A549 (cell line): ENCODE results near the gene DNAH1. TPM values are rescaled to one million over a fixed set of nuclear protein-coding genes. Genes with fewer than 3 reads are reported as not detected.

ENCODE experiments used
- ATAC-seq, 2 experiments: fragments of 200-7000 bp in 1 of 2; fragments of >200 bp in 1 of 2; cut with Nextera tagmentation in 1 of 2; cut with Tn5 transposase in 1 of 2; 3 replicates each; pipeline versions ENCODE4 v1.8.0 to v1.9.1; 2018 to 2020; ENCODE audit warnings: mild to moderate bottlenecking in 1 of 2, moderate library complexity in 1 of 2
- CTCF ChIA-PET: fragments of 300-600 bp; sonication (Branson Sonifier 250); formaldehyde crosslinking; extraction: SDS; loops from one replicate; lab custom pipeline; 2021; ENCODE audit warnings: antibody characterized with exemption, inconsistent platforms; lab: Yijun Ruan, JAX
- POLR2A ChIA-PET: fragments of 350-600 bp; formaldehyde crosslinking; extraction: SDS; loops from one replicate; lab custom pipeline; 2021; ENCODE audit warnings: antibody characterized with exemption, inconsistent platforms; lab: Yijun Ruan, JAX
- DNase-seq, 2 experiments: peaks; one replicate each; pipeline versions ENCODE4 v3.0.0 to v3.0.0-alpha.2; 2011 to 2016; ENCODE audit warnings: low read depth in 1 of 2, low spot score in 1 of 2
- FAIRE-seq: peaks from 2 replicates; lab custom pipeline; 2011; peaks lifted over from hg19 to GRCh38; lab: Jason Lieb, UNC
- H3K27ac ChIP-seq, 2 experiments: fragments of >200 bp; sonication (Bioruptor Twin); formaldehyde crosslinking; 3 replicates each; pipeline ENCODE4 v1.5.1; 2016 to 2017
- H3K4me1 ChIP-seq: fragments of >200 bp; sonication (Bioruptor Twin); formaldehyde crosslinking; 3 replicates; pipeline ENCODE4 v1.6.1; 2016
- H3K4me2 ChIP-seq: fragments of >200 bp; sonication (Bioruptor Twin); formaldehyde crosslinking; 3 replicates; pipeline ENCODE4 v1.6.1; 2016
- H3K4me3 ChIP-seq: fragments of >200 bp; sonication (Bioruptor Twin); formaldehyde crosslinking; 3 replicates; pipeline ENCODE4 v1.5.1; 2016
- H3K9me3 ChIP-seq: fragments of >200 bp; sonication (Bioruptor Twin); formaldehyde crosslinking; 3 replicates; pipeline ENCODE4 v1.6.1; 2016
- ATOH8 ChIP-seq: fragments of 250-450 bp; sonication (Bioruptor Pico); IDR thresholded peaks from 2 replicates; pipeline ENCODE4 v1.5.0; 2020; ENCODE audit warnings: low read depth, mild to moderate bottlenecking, moderate library complexity
- CHD2 ChIP-seq: fragments of 150-350 bp; IDR thresholded peaks from 2 replicates; pipeline ENCODE4 v1.6.1; 2014; ENCODE audit warnings: low read length; ENCODE audit not compliant: partially characterized antibody
- EHMT2 ChIP-seq: fragments of 200-600 bp; sonication (generic); IDR thresholded peaks from 2 replicates; pipeline ENCODE4 v1.6.1; 2016; ENCODE audit warnings: antibody characterized with exemption, low read depth, mild to moderate bottlenecking, moderate library complexity
- HDAC2 ChIP-seq: fragments of 200-600 bp; sonication (generic); IDR thresholded peaks from 2 replicates; pipeline ENCODE4 v1.6.1; 2016
- HEYL ChIP-seq: fragments of 250-450 bp; sonication (Bioruptor Pico); IDR thresholded peaks from 2 replicates; pipeline ENCODE4 v1.8.0; 2021; ENCODE audit warnings: mild to moderate bottlenecking, moderate library complexity
- JUN ChIP-seq, 2 experiments: fragments of >200 bp; sonication (Bioruptor Twin); formaldehyde crosslinking; IDR thresholded peaks; 2 replicates in 1 of 2; 3 replicates in 1 of 2; pipeline ENCODE4 v1.6.1; 2016 to 2017
- JUNB ChIP-seq: fragments of >200 bp; sonication (Bioruptor Twin); formaldehyde crosslinking; IDR thresholded peaks from 2 replicates; pipeline ENCODE4 v1.6.1; 2016
- KDM1A ChIP-seq: fragments of 200-600 bp; sonication (generic); IDR thresholded peaks from 2 replicates; pipeline ENCODE4 v1.6.1; 2016; ENCODE audit warnings: low read depth, mild to moderate bottlenecking
- MAFK ChIP-seq: fragments of 450-650 bp; IDR thresholded peaks from 2 replicates; pipeline ENCODE4 v1.6.1; 2014; ENCODE audit not compliant: partially characterized antibody
- MAX ChIP-seq: IDR thresholded peaks from 2 replicates; pipeline ENCODE4 v1.6.1; 2012
- MAZ ChIP-seq: fragments of 150-350 bp; IDR thresholded peaks from 2 replicates; pipeline ENCODE4 v1.6.1; 2014; ENCODE audit warnings: antibody characterized with exemption, low read depth, low read length, borderline replicate concordance
- NPAS2 ChIP-seq: fragments of 250-450 bp; sonication (Bioruptor Pico); IDR thresholded peaks from 2 replicates; pipeline ENCODE4 v1.8.0; 2022; ENCODE audit warnings: mild to moderate bottlenecking, moderate library complexity, borderline replicate concordance
- POLR2AphosphoS2 ChIP-seq: conservative IDR thresholded peaks from 2 replicates; pipeline ENCODE4 v1.6.1; 2012; ENCODE audit warnings: low read length, improper control_type of control experiment, inconsistent platforms
- RAD21 ChIP-seq, 2 experiments: fragments of >200 bp in 1 of 2; sonication (Bioruptor Twin) in 1 of 2; formaldehyde crosslinking in 1 of 2; IDR thresholded peaks in 1 of 2; conservative IDR thresholded peaks in 1 of 2; 2 replicates in 1 of 2; 3 replicates in 1 of 2; pipeline ENCODE4 v1.6.1; 2012 to 2018; ENCODE audit warnings: inconsistent platforms in 1 of 2
- RCOR1 ChIP-seq: fragments of 150-350 bp; IDR thresholded peaks from 2 replicates; pipeline ENCODE4 v1.6.1; 2014; ENCODE audit warnings: antibody characterized with exemption, low read length, low read depth
- RFX5 ChIP-seq: fragments of 450-650 bp; IDR thresholded peaks from 2 replicates; pipeline ENCODE4 v1.7.1; 2014; ENCODE audit warnings: antibody characterized with exemption, mild to moderate bottlenecking, moderate library complexity
- SMC3 ChIP-seq: fragments of >200 bp; sonication (Bioruptor Twin); formaldehyde crosslinking; IDR thresholded peaks from 3 replicates; pipeline ENCODE4 v1.6.1; 2018; ENCODE audit warnings: inconsistent platforms
- TP53 ChIP-seq: fragments of 250-450 bp; sonication (Bioruptor Pico); IDR thresholded peaks from 2 replicates; pipeline ENCODE4 v1.5.0; 2021; ENCODE audit warnings: mild to moderate bottlenecking, moderate library complexity
- ZNF302 ChIP-seq: fragments of 250-450 bp; sonication (Bioruptor Pico); IDR thresholded peaks from 2 replicates; pipeline ENCODE4 v1.9.0; 2021; ENCODE audit warnings: inconsistent platforms, mild to moderate bottlenecking, moderate library complexity
- WGBS: methylation state at CpG from one replicate; pipeline ENCODE4 v1.1.6; 2017; ENCODE audit errors: missing lambda C conversion rate; 5-methylcytosine and 5-hydroxymethylcytosine counted together
- polyA plus RNA-seq, 4 experiments: library from polyadenylated mRNA; depleted of rRNA in 3 of 4; stranded (reverse); fragments of >200 nt; fragmentation: RNase III in 1 of 4; extraction: RNeasy Plus Mini Kit Qiagen cat#74134 plus additional on column Dnase treatment in 1 of 4; gene quantifications; 2 replicates in 3 of 4; 3 replicates in 1 of 4; pipeline ENCODE4 v1.2.3, GENCODE V29; 2011 to 2017
- TF ChIP-seq, protein P1 (sequence below): fragments of >200 bp; sonication (Bioruptor Twin); formaldehyde crosslinking; IDR thresholded peaks from 3 replicates; pipeline ENCODE4 v1.5.1; 2016
- TF ChIP-seq, protein P2 (sequence below): fragments of 450-650 bp; IDR thresholded peaks from 2 replicates; pipeline ENCODE4 v1.6.1; 2014; ENCODE audit warnings: antibody characterized with exemption
- TF ChIP-seq, protein P3 (sequence below): IDR thresholded peaks from 2 replicates; pipeline ENCODE4 v1.6.1; 2012; ENCODE audit warnings: low read depth, borderline replicate concordance
- TF ChIP-seq, protein P4 (sequence below): fragments of >200 bp; sonication (Bioruptor Twin); formaldehyde crosslinking; IDR thresholded peaks from 3 replicates; pipeline ENCODE4 v1.6.1; 2016

DNAH1 gene
- polyA plus RNA-seq, 2 of the 4 experiments (the other 2 are of a cell fraction), result 0.65 to 1.6 TPM

DNA sequence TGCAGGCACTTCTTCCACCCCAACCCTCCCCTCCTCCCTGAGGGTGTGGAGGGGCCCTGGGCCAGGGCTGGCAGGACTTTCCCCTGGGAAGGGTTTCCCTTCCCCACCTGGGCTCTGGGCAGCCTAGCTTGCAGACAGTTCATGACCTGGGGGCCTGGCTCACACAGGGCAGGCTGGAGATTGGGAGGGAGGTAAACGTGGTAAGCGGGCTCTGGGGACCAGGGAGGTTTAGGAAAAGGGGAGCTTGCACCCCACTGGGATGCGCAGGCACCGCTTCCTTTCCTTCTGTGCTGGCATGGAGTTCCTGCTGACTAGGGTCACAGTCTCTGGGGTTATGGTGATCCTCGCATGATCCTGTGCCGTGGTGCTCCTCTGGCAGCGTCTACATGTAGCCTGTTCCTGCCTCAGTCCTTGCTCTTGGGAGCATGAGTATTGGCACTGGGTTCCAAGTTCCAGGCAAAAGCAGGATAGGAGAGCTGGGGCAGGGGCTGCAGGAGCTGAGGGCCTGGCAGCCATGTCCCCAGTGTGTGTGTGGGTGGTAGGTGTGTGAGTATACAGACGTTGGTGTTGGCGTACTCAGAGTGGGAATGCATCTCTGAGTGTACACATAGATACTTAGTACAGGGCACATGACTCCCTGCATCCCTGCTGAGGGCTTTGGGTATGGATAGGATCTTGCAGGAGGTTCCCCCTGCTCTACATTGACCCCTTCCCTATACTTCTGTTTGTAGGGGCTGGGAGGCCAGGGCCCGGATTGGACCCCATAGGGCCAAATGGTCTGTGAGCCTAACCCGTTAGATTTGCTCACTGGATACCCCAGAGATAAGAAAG lies 21.6 kb upstream of the DNAH1 start:
- H3K4me3 ChIP-seq, result no peak overlapping the region
- peaks cover 10% of the 10 kb centered on the region for H3K4me1 ChIP-seq
- no peak for ATAC-seq
- no peak for DNase-seq
- POLR2A ChIA-PET, result no interaction called here
- no peak for TF ChIP-seq EHMT2
- no peak for TF ChIP-seq MAFK
- TF ChIP-seq ZNF302, result no peak
- TF ChIP-seq POLR2AphosphoS2, result no peak
- TF ChIP-seq HDAC2, result no peak
- no peak for TF ChIP-seq MAZ
- TF ChIP-seq JUN (IDR thresholded peaks at IDR 0.05), result no peak
- no peak for TF ChIP-seq SMC3
- TF ChIP-seq, protein P1, sequence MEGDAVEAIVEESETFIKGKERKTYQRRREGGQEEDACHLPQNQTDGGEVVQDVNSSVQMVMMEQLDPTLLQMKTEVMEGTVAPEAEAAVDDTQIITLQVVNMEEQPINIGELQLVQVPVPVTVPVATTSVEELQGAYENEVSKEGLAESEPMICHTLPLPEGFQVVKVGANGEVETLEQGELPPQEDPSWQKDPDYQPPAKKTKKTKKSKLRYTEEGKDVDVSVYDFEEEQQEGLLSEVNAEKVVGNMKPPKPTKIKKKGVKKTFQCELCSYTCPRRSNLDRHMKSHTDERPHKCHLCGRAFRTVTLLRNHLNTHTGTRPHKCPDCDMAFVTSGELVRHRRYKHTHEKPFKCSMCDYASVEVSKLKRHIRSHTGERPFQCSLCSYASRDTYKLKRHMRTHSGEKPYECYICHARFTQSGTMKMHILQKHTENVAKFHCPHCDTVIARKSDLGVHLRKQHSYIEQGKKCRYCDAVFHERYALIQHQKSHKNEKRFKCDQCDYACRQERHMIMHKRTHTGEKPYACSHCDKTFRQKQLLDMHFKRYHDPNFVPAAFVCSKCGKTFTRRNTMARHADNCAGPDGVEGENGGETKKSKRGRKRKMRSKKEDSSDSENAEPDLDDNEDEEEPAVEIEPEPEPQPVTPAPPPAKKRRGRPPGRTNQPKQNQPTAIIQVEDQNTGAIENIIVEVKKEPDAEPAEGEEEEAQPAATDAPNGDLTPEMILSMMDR, result no peak
- no peak for TF ChIP-seq JUNB
- TF ChIP-seq TP53 (CRISPR knock-in tag), result no peak
- no peak for TF ChIP-seq HEYL (CRISPR knock-in tag)
- TF ChIP-seq, protein P2, sequence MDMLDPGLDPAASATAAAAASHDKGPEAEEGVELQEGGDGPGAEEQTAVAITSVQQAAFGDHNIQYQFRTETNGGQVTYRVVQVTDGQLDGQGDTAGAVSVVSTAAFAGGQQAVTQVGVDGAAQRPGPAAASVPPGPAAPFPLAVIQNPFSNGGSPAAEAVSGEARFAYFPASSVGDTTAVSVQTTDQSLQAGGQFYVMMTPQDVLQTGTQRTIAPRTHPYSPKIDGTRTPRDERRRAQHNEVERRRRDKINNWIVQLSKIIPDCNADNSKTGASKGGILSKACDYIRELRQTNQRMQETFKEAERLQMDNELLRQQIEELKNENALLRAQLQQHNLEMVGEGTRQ, result no peak
- TF ChIP-seq, all 56 proteins: peak for 0
- 67% methylated on average over 10 of the region's 11 CpGs for WGBS
- CTCF ChIA-PET, result interaction anchor here (17.0 kb wide), 1 partner anchor 43 kb away, joined by 311 read pairs; no protein-coding TSS in a partner anchor
- Histone ChIP-seq H3K4me2 (no peak overlapping the region), H3K27ac (no peak overlapping the region), H3K9me3 (no peaks in the 10 kb centered on the region)
- no peak for FAIRE-seq

DNA sequence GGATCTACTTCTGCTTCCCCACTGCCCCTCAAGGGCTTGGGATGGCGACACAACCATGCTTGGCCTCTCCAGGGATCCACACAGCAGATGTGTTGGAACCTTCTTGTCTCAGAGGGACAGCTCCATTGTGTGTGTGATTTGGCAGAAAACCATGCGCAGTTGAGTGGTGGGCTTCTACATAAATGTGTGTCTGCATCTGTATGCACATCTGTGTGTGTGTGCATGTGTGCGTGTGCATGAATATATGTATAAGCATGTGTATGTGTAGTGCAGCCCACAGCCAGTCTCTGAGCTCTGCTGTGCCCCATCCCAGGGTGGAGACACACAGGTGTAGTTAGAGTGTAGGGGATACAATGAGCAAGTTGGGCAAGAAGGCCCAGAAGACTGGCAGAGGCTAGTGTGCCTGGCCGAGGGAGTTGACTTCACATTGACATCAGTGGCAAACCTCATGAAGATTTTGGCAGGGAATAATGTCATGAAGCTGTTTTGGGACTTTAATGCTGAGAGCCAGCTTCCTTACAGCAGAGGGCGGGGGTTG lies 20.4 kb upstream of the DNAH1 start:
- Histone ChIP-seq H3K27ac (no peak overlapping the region), H3K4me1 (peaks cover 14% of the 10 kb centered on the region), H3K9me3 (no peaks in the 10 kb centered on the region)
- no peak for FAIRE-seq
- ChIA-PET POLR2A (no interaction called here), CTCF (interaction anchor here (1.1 to 17.0 kb wide), 3 partner anchors 12 to 42 kb away, joined by 3 to 311 read pairs (median 3); no protein-coding TSS in a partner anchor)
- no peak for DNase-seq
- TF ChIP-seq, protein P3, sequence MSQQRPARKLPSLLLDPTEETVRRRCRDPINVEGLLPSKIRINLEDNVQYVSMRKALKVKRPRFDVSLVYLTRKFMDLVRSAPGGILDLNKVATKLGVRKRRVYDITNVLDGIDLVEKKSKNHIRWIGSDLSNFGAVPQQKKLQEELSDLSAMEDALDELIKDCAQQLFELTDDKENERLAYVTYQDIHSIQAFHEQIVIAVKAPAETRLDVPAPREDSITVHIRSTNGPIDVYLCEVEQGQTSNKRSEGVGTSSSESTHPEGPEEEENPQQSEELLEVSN, result no peak
- TF ChIP-seq NPAS2 (CRISPR knock-in tag), result no peak
- TF ChIP-seq, all 56 proteins: peak for 0
- Histone ChIP-seq H3K4me3 (no peak overlapping the region), H3K4me2 (no peak overlapping the region)
- ATAC-seq, result no peak
- 62% methylated on average over 3 of the region's 5 CpGs for WGBS

- DNase-seq (no peak), ATAC-seq (no peak), FAIRE-seq (no peak)
- POLR2A ChIA-PET, result interaction anchor here (1.4 kb wide), 1 partner anchor 10 kb away, joined by 3 read pairs; the partner anchor contains the start of gene GLYCTK
- CTCF ChIA-PET, result interaction anchor here (1.0 to 17.0 kb wide), 3 partner anchors 9 to 149 kb away, joined by 3 to 311 read pairs (median 3); no protein-coding TSS in a partner anchor
- H3K4me3 ChIP-seq, result no peak overlapping the region
- H3K9me3 ChIP-seq, result no peaks in the 10 kb centered on the region
- H3K27ac ChIP-seq, result no peak overlapping the region
- 70% methylated on average over 7 of the region's 11 CpGs for WGBS
- peaks cover 16% of the 10 kb centered on the region for H3K4me1 ChIP-seq
- no peak overlapping the region for H3K4me2 ChIP-seq
- TF ChIP-seq MAX (no peak), RAD21 (conservative IDR thresholded peaks at IDR 0.05 in 1 of 2, IDR thresholded peaks at IDR 0.05 in 1 of 2) (no peak), RFX5 (no peak), CHD2 (no peak), ATOH8 (no peak), KDM1A (no peak), RCOR1 (no peak)
- TF ChIP-seq, protein P4, sequence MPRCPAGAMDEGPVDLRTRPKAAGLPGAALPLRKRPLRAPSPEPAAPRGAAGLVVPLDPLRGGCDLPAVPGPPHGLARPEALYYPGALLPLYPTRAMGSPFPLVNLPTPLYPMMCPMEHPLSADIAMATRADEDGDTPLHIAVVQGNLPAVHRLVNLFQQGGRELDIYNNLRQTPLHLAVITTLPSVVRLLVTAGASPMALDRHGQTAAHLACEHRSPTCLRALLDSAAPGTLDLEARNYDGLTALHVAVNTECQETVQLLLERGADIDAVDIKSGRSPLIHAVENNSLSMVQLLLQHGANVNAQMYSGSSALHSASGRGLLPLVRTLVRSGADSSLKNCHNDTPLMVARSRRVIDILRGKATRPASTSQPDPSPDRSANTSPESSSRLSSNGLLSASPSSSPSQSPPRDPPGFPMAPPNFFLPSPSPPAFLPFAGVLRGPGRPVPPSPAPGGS, result no peak
Observed at GRCh38 chr3:52297242-52298148, 18.6 kb upstream of the DNAH1 start.
